Ureter (tissue), 1 donor: ENCODE data around the gene LRMDA. TPM values are rescaled to one million over a fixed set of nuclear protein-coding genes. Genes with fewer than 3 reads are reported as not detected.

ENCODE experiments used
- DNase-seq: peaks from one replicate; pipeline ENCODE4 v3.0.0-alpha.2; 2020; ENCODE audit warnings: low spot score
- total RNA-seq: library from RNA; stranded (reverse); gene quantifications from one replicate; pipeline ENCODE4 v1.2.4, GENCODE V29; 2023
- donor health status: DM: yes; HTN: yes; CAD: no.

LRMDA gene
- total RNA-seq, 1 donor from 2014 or later = 23.1 TPM

GRCh38 chr10:75418712-75419111, 12.7 kb upstream of the LRMDA start:
- DNase-seq = no peak

GRCh38 chr10:75422913-75423312, 8.5 kb upstream of the LRMDA start:
- no peak for DNase-seq

GRCh38 chr10:75424571-75424970, 6.9 kb upstream of the LRMDA start:
- DNase-seq = no peak

GRCh38 chr10:75425291-75426079, 5.9 kb upstream of the LRMDA start:
- DNase-seq = no peak

GRCh38 chr10:75426880-75427279, 4.5 kb upstream of the LRMDA start:
- no peak for DNase-seq

- no peak for DNase-seq
Measured at GRCh38 chr10:75427951-75428350, 3.5 kb upstream of the LRMDA start.

GRCh38 chr10:75428434-75429158, 2.8 kb upstream of the LRMDA start:
- DNase-seq = no peak

- DNase-seq = no peak
Measured at GRCh38 chr10:75429159-75429827, 2.1 kb upstream of the LRMDA start.

GRCh38 chr10:75430000-75430763, 1.2 kb upstream of the LRMDA start:
- DNase-seq = peak; percentile 79

GRCh38 chr10:75432176-75432575, 752 bp downstream of the LRMDA start:
- DNase-seq = no peak

- no peak for DNase-seq
Measured at GRCh38 chr10:75432763-75433162, 1.3 kb downstream of the LRMDA start.

- no peak for DNase-seq
Measured at GRCh38 chr10:75433216-75433615, 1.8 kb downstream of the LRMDA start.

GRCh38 chr10:75434291-75434690, 2.9 kb downstream of the LRMDA start:
- DNase-seq = no peak

GRCh38 chr10:75435291-75435690, 3.9 kb downstream of the LRMDA start:
- DNase-seq = no peak

GRCh38 chr10:75436896-75437295, 5.5 kb downstream of the LRMDA start:
- DNase-seq = no peak

- DNase-seq = no peak
Measured at GRCh38 chr10:75437693-75438092, 6.3 kb downstream of the LRMDA start.

- no peak for DNase-seq
Measured at GRCh38 chr10:75438275-75438674, 6.9 kb downstream of the LRMDA start.

- DNase-seq = no peak
Measured at GRCh38 chr10:75439811-75440210, 8.4 kb downstream of the LRMDA start.

- DNase-seq = no peak
Measured at GRCh38 chr10:75440271-75440793, 8.9 kb downstream of the LRMDA start.

- no peak for DNase-seq
Measured at GRCh38 chr10:75441196-75441595, 9.8 kb downstream of the LRMDA start.

- no peak for DNase-seq
Measured at GRCh38 chr10:75441682-75442081, 10.3 kb downstream of the LRMDA start.

GRCh38 chr10:75443362-75443761, 11.9 kb downstream of the LRMDA start:
- DNase-seq = no peak
